ENCODE results near the gene SAT1. TPM values are rescaled to one million over a fixed set of nuclear protein-coding genes. Genes with fewer than 3 reads are reported as not detected.

SAT1 gene
- total RNA-seq (2013; cell fraction: nucleolus; rRNA removed) = 352 and 394 TPM in 2 replicates
- 42.3 and 59.6 TPM in 2 replicates for total RNA-seq (2014; rRNA removed)
- total RNA-seq (2014; rRNA removed; fragmentation: Illumina TruSeq; extraction: Trizol) = 55.9 and 59.3 TPM in 2 replicates
- total RNA-seq (2021) = 42.2 and 44.1 TPM in 2 replicates
- polyA plus RNA-seq (2011; ENCODE audit: low read depth) = 105 TPM
- 234 and 346 TPM in 2 replicates for polyA plus RNA-seq (2011; rRNA removed)
- 83.6 and 114 TPM in 2 replicates for polyA plus RNA-seq (2011; cell fraction: cytosol; rRNA removed)
- 314 and 466 TPM in 2 replicates for polyA plus RNA-seq (2011; cell fraction: nucleus; rRNA removed)
- polyA plus RNA-seq (2012) = 109 and 136 TPM in 2 replicates
- polyA plus RNA-seq (2014; fragmentation: Illumina TruSeq; extraction: Trizol) = 69.0 and 93.5 TPM in 2 replicates
- 100 to 1,000 TPM; 155 to 162 TPM for polyA plus RNA-seq (2014; fragmentation: Nextera tagmentation; extraction: Ambion mirVana)
- 52.0 and 64.9 TPM in 2 replicates for polyA plus RNA-seq (2014; rRNA removed)
- 10 to 100 TPM; 55.0 to 55.6 TPM for polyA plus RNA-seq (2016; fragmentation: Nextera tagmentation; extraction: Ambion mirVana)
- 57.9 and 63.6 TPM in 2 replicates for polyA minus RNA-seq (2011; rRNA and poly(A)+ RNA removed)
- 19.1 and 20.5 TPM in 2 replicates for polyA minus RNA-seq (2011; cell fraction: cytosol; rRNA and poly(A)+ RNA removed)
- 81.4 and 82.6 TPM in 2 replicates for polyA minus RNA-seq (2011; cell fraction: nucleus; rRNA and poly(A)+ RNA removed)
- percentile 100 among the genes with signal in this experiment for Bru-seq, nascent RNA
- percentile 100 among the genes with signal in this experiment for BruChase-seq, experiment 1, labeled RNA remaining after a 6-hour chase
- percentile 100 among the genes with signal in this experiment for BruChase-seq, experiment 2, labeled RNA remaining after a 2-hour chase
- long read RNA-seq, experiment 1, transcript SAT1-204 (6 exons, 1,065 nt) = major isoform, 40 of 48 reads
- long read RNA-seq, experiment 1, partial matches to known transcripts = 2 of 48 reads
- long read RNA-seq, experiment 1, other reads (novel, unspliced or antisense) = 4 of 48 reads
- long read RNA-seq, experiment 2, transcript SAT1-209 (7 exons, 1,135 nt) = minor isoform, 12 of 357 reads
- long read RNA-seq, experiment 2, transcript SAT1-204 (6 exons, 1,065 nt) = major isoform, 248 of 357 reads
- long read RNA-seq, experiment 2, transcript SAT1-202 (3 exons, 909 nt) = minor isoform, 6 of 357 reads
- long read RNA-seq, experiment 2, transcript SAT1-207 (3 exons, 1,033 nt) = minor isoform, 5 of 357 reads
- long read RNA-seq, experiment 2, partial matches to known transcripts = 4 of 357 reads
- long read RNA-seq, experiment 2, other reads (novel, unspliced or antisense) = 77 of 357 reads

- in situ Hi-C loops (cut with MboI) (loop anchor here (5.0 kb wide), 1 partner anchor 119 kb away; no protein-coding TSS in a partner anchor), intact Hi-C loops (cut with micrococcal nuclease; ENCODE audit: unreplicated experiment) (loop anchor here (1.0 to 10.0 kb wide), 3 partner anchors 26 to 272 kb away; partner anchors contain the start of gene EIF2S3)
- H3K9me3 ChIP-seq (replicated peaks; ENCODE audit: control insufficient read depth, insufficient read depth, low read length) = no peaks in the 10 kb centered on the region; the same call in 2 of the 3 replicates
- peak within 1 kb of the TSS; percentile 52; the same call in 1 of the 2 replicates for H3K4me2 ChIP-seq (ENCODE audit: control insufficient read depth, insufficient read depth)
- RAD21 ChIA-PET (ENCODE audit: unreplicated experiment) = interaction anchor here (0.8 to 5.7 kb wide), 12 partner anchors 10 to 696 kb away, joined by 3 to 96 read pairs (median 4); partner anchors contain the start of genes APOO, CXorf58, EIF2S3 and ZFX
- peaks cover 9% of the 10 kb centered on the region for H3K79me2 ChIP-seq (ENCODE audit: control insufficient read depth, insufficient read depth, low read length)
- no peaks in the 10 kb centered on the region for H3K36me3 ChIP-seq (ENCODE audit: control insufficient read depth in 2 of 2, insufficient read depth in 2 of 2, low read length in 1 of 2)
- DNase-seq (ENCODE audit: low read depth, low spot score) = peak; percentile 65
- POLR2A ChIA-PET = interaction anchor here (0.9 to 3.3 kb wide), 4 partner anchors 13 to 118 kb away, joined by 4 to 26 read pairs (median 8); partner anchors contain the start of gene ACOT9
- no peaks in the 10 kb centered on the region for H3K27me3 ChIP-seq (replicated peaks in 1 of 2; ENCODE audit: control insufficient read depth in 2 of 2, insufficient read depth in 2 of 2, low read length in 1 of 2)
- SMC1A ChIA-PET (ENCODE audit: uncharacterized antibody, unreplicated experiment) = interaction anchor here (0.8 to 6.8 kb wide), 9 partner anchors 25 to 460 kb away, joined by 3 to 82 read pairs (median 4); partner anchors contain the start of genes ACOT9, APOO and CXorf58
- 32% methylated on average over 50 of the region's 58 CpGs for WGBS (ENCODE audit: insufficient coverage, insufficient replicate concordance, low lambda C conversion rate, missing lambda C conversion rate)
- H3K4me3 ChIP-seq = peak within 1 kb of the TSS; percentile 75
- peak within 1 kb of the TSS; percentile 82 for H3K27ac ChIP-seq (ENCODE audit: control insufficient read depth, insufficient read depth)
- H3K9ac ChIP-seq (ENCODE audit: control insufficient read depth, insufficient read depth, low read length) = peak within 1 kb of the TSS; percentile 72
- BruUV-seq (replicated peaks) = no TSS peak
- FAIRE-seq = peak; percentile 7
- H3K4me1 ChIP-seq (ENCODE audit: control insufficient read depth, insufficient read depth, low read length) = no peaks in the 10 kb centered on the region
- no peaks in the 10 kb centered on the region for H4K20me1 ChIP-seq (ENCODE audit: control insufficient read depth, insufficient read depth)
- H2AFZ ChIP-seq (ENCODE audit: control insufficient read depth, low read depth, low read length) = peak within 1 kb of the TSS; percentile 55
- CTCF ChIA-PET = interaction anchor here (0.7 to 5.7 kb wide), 12 partner anchors 10 to 459 kb away, joined by 3 to 123 read pairs (median 4); partner anchors contain the start of gene EIF2S3
- ATAC-seq = peak; percentile 88
- TF ChIP-seq CHD2 (IDR thresholded peaks at IDR 0.05; ENCODE audit: borderline replicate concordance, low read depth, low read length) (no peak), BACH1 (IDR thresholded peaks at IDR 0.05; ENCODE audit: borderline replicate concordance) (peak; percentile 85; the same call in 1 of the 2 replicates), HDGF (IDR thresholded peaks at IDR 0.05) (no peak), CTCF (IDR thresholded peaks at IDR 0.05 in 2 of 3, conservative IDR thresholded peaks at IDR 0.05 in 1 of 3; ENCODE audit: control insufficient read depth in 2 of 3, extremely low read depth in 1 of 3, insufficient read depth in 1 of 3, low read depth in 3 of 3, low read length in 3 of 3) (peak; percentile 64 to 74 (median 65)), FOXK2 (IDR thresholded peaks at IDR 0.05) (no peak), NFYA (IDR thresholded peaks at IDR 0.05; ENCODE audit: borderline replicate concordance, low read depth, low read length) (no peak), ZNF217 (IDR thresholded peaks at IDR 0.05) (no peak), HDAC6 (IDR thresholded peaks at IDR 0.05; ENCODE audit: unreplicated experiment) (peak; percentile 78), ESRRA (IDR thresholded peaks at IDR 0.05; ENCODE audit: low read length) (no peak), HDAC2 (IDR thresholded peaks at IDR 0.05) (no peak), ZNF384 (IDR thresholded peaks at IDR 0.05; ENCODE audit: borderline replicate concordance, low read depth, low read length) (no peak), SREBF1 (IDR thresholded peaks at IDR 0.05; ENCODE audit: low read length) (no peak), PML (IDR thresholded peaks at IDR 0.05; ENCODE audit: low read length) (peak; percentile 98)
- TF ChIP-seq, protein P1, sequence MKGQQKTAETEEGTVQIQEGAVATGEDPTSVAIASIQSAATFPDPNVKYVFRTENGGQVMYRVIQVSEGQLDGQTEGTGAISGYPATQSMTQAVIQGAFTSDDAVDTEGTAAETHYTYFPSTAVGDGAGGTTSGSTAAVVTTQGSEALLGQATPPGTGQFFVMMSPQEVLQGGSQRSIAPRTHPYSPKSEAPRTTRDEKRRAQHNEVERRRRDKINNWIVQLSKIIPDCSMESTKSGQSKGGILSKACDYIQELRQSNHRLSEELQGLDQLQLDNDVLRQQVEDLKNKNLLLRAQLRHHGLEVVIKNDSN (IDR thresholded peaks at IDR 0.05; ENCODE audit: borderline replicate concordance, extremely low read length, insufficient read depth, low read depth, low read length) = no peak
- TF ChIP-seq, protein P2, sequence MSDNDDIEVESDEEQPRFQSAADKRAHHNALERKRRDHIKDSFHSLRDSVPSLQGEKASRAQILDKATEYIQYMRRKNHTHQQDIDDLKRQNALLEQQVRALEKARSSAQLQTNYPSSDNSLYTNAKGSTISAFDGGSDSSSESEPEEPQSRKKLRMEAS (IDR thresholded peaks at IDR 0.05; ENCODE audit: low read depth, low read length) = no peak
These were observed at the start of gene SAT1 for GRCh38 chrX:23782863-23783588. Gene SAT1, plus strand, starts transcription at chrX:23783173. Its CDS starts 179 bp downstream, at chrX:23783352.
